ENCODE data around the gene EFCAB6.

EFCAB6 gene

DNA sequence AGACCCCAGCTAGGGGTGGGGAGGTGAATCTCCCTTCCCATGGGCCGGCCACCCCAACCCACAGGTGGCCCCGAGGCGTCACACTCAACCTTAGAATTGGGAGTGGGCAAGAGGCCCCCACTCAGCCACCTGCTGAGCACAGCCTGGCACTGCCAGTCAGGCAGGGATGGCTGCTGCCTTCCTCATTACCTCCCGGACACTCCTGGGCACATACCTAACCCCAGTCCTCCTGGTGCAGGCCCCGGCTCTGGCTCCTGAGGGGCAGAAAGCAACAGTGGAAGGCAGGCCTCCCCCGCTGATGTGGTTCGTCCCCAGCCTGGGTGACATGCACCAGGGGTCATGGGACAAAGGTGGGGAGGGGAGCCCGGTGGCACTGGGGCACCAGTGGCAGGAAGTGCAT is 296.7 kb downstream of the EFCAB6 start:
- no peak for DNase-seq

DNA sequence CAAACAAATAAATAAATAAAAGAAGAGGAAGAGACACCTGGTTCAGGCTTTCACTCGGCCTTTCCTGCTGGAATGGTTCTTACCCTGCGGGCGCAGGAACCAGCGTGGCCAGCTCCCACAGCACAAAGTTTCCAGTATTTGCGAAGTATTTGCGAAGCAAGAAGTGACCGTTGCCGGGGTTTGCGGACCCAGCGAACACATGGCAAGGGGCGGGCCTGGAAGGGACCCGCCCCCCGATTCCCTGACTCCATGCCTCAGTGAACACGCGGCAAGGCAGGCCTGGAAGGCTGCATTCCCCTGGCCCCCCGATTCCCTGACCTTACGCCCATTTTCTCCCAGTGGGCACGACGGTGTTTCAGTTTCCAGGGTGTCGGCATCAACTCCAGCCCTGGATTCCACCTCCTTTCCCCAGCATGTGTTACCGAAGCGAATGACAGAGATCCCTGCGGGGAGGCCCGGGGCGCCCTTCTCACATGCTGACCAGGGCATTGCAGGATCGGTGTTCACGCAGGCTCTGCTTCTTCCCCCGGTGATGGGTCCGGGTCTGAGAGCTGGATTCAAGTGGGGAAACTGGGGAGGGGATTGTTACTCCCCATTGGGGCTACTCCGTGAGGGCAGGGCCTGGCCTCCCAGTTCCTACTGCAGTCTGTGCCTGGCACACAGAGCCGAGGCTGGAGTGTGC is 297.5 kb downstream of the EFCAB6 start:
- no peak for DNase-seq

DNA sequence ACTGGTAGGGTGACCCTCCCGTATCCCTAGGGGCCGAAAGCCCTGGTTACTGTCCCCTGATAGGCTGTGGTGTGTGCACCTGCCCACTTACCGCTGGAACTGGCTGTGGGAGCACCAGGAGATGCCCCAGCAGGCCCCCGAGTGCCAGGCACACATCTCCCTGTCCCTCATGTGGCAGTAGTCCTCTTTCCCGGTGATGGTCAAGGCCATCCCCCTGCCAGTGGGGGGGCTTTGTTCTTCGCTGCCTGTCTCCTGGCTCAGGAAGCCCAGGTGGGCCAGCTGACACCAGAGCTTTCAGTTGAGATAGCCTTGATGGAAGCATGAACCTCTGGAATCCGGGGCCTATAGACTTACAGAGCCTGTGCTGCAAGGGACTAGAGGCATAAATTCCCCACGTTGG is 299.8 kb downstream of the EFCAB6 start:
- DNase-seq = no peak

DNA sequence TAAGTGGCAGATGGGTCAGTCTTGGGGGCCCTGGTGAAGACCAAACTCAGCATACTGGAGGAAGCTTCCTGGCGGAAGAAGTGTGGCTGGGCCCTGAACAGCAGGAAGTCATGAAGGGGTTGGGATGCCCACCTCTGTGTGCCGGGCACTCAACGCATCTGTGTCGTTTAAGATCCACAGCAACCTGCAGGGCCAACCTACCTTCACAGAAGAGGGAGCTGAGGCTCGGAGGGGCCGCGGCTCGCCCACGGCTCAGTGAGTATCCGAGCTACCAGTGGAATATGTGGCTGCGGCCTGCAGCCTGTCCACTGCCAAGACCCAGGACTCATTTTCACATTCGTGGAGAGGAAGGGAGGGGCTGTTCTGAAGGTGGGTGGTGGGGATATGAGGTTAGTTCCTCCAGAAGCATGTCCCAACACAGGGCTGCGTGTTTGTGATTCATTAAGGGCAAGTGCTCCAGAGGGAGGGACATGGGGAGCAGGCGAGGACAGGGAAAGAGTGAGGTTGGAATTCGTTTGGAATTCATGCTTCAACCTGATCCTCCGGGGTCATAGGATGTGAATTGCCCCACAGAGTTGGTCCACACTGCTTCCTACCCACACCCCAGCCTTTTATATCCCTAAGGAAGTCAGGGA is 300.7 kb downstream of the EFCAB6 start:
- DNase-seq = no peak

DNA sequence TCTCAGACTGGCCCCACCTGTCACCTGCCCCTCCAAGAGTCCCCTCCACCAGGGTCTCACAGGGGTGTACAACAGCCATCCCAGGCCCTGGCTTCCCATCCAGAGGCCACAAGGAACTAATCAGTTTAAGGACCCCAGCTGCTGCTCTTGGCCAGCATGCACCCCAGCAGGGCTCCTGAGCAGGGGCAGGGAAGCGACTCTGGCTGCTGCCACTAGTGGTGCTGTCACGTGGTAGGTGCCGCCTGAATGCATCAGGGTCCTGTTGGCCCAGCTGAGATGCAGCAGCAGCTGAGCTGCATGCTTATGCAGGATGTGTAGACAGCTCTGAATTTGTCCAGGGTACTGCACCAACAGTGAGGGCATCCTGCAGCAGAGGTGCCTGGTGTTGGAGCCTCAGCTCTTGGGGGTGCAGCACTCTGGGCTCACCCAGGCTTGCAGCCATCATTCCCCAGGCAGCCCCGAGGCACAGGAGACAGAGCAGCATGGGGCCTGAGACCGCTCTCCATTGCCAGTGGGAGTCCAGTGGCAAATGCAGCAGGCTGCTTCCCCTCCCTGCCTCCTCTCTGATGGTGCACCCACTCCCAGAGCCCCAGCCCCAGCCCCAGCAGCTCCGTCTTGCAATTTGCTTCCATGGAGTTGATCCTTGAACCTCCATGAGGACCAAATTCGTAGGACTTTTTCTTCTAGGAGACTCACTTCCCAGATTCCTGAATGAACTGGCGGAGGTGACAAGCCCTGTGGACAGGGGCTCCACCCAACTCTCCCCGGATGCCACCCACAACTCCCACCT is 301.6 kb downstream of the EFCAB6 start:
- DNase-seq = no peak

DNA sequence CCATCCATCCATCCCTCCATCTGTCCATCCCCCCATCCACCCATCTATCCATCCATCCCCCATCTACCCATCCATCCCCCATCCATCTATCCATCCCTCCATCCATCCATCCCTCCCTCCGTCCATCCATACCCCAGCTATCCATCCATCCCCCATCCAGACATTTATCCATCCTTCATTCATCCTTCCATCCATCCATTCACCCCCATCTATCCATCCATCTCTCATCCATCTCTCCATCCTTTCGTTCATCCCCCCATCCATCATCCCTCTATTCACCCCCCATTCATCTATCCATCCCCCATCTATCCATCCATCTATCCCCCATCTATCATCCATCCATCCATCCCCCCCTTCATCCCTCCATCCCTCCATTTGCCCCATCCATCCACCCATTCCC is 302.8 kb downstream of the EFCAB6 start:
- DNase-seq = no peak

DNA sequence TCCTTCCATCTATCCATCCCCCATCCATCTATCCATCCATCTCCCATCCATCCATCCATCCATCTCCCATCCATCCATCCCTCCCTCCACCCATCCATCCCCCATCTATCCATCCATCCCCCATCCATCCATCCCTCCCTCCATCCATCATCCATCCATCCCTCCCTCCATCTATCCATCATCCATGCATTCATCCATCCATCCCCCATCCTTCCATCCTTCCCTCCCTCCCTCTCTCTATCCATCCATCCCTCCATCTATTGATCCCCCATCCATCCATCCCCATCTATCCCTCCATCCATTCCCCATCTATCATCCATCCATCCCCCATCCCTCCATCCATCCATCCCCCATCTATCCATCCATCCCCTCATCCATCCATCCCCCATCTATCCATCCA is 303.6 kb downstream of the EFCAB6 start:
- no peak for DNase-seq

- DNase-seq = no peak
Observed at GRCh38 chr22:43507235-43507634, 304.9 kb downstream of the EFCAB6 start.

- DNase-seq = no peak
Observed at GRCh38 chr22:43506487-43506886, 305.6 kb downstream of the EFCAB6 start.

DNA sequence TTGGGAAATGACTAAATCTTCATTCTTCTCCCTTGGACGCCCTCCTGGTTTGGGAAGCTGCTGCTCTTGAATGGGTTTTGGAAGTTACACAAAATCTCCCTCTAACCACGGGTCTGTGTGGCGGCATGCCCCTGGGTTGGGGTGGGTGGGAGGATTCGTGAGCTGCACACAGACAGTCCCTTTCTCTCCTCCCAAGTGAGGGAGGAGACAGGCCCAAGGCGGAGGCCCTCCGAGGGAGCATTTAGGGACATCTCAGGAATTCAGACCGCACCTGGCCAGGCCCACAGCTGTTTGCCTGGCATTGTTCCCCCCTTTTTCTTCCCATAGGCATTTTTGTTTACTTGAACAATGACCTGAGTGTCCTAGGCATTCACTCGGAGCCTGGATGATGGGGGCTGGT is 306.2 kb downstream of the EFCAB6 start:
- DNase-seq = no peak

DNA sequence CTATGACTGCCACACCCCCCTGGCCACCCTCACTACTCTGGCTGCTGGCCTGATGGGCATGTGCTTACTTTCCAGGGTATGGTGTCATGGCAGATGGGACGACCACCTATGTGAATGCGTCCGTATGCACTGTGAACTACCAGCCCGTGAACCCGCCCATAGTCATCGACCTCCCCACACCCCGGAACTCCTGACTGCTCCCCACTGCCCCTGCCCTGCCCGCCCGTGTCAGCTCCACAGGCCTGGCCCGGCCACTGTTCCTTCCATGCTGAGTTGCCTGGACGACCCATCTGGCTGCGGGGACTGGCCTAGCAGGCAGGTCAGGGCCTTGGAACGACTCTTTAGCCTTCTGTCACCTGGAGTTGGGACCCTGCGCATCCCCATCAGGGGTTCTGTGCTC is 306.7 kb downstream of the EFCAB6 start:
- DNase-seq = no peak

GRCh38 chr22:43504666-43505261 is 307.3 kb downstream of the EFCAB6 start:
- no peak for DNase-seq

DNA sequence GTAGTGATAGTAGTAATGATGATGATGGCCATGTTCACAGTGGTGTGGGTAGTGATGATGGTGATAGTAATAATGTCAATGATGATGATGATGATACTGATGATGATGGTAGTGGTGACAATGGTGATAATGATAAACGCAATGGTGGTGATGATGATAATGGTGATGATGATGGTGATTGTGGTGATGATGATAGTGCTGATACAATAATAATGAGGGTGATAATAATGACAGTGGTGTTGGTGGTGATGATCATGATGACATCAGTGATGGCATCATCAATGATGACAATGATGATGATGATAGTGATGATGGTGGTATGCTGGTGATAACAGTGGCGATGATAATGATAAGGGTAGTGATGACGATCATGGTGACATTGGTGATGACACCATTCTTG is 308.0 kb downstream of the EFCAB6 start:
- no peak for DNase-seq

- DNase-seq = no peak
Observed at GRCh38 chr22:43502306-43502874, 309.7 kb downstream of the EFCAB6 start.

DNA sequence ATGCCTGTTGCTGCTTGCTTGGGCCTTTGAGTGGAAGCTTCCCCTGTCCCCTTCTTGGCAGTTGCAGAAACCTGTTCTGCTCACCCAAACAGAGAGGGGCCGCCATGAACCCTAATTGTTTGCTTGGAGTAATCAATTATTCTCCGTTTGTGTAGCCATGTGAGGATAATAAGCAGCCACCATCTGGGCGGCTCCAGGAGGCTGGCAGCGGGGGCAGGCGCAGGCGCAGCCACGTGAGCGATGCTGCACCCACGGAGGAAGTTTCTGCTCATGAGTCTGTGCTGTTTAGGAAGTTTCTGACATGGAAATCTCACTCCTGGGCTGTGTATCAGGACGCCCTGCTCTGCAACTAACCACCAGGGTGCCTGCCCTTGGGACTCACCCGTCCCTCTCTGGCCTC is 310.2 kb downstream of the EFCAB6 start:
- DNase-seq = no peak

GRCh38 chr22:43500792-43501785 is 311.0 kb downstream of the EFCAB6 start:
- no peak for DNase-seq

- DNase-seq = no peak
Observed at GRCh38 chr22:43498856-43499253, 313.2 kb downstream of the EFCAB6 start.

DNA sequence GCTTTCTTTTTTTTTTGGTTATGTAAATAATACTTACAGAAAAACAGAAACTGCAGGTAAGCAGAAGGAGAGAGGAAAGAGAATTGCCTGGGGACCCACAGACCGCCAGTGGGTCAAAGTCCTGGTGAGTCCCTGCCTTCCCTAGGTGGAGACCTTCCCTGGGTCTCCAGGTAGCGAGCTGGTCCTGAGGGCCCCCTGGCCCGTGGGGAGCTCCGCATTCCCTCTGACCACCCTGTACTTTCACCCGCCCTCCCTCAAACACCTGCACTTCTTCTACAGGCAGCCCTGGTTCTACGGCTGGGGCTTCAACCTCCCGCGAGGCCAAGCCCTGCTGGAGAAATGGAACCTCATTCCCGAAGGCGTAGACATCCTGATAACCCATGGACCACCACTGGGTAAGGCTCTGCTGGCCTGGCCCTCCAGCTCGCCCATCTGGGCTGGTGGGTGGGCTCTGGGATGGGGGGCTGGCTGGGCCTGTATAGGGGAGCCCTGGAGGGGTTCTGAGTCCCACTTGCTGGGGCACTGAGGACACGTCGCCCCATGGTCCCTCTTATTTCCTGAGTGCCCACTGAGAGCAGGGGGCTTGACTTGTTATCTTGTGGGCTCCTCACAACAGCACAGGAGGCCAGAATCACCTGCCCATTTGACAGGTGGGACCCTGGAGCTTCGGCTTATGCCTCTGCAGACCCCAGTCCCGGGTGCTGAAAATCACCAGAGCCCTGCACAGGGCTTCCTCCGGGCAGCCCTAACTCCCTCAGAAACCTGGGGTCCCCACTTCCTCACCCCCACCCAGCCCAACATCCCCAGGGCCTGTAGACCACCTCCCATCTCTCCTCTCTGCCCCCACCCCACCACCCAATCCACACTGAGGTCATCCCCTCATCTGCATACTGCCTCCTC is 313.9 kb downstream of the EFCAB6 start:
- no peak for DNase-seq

DNA sequence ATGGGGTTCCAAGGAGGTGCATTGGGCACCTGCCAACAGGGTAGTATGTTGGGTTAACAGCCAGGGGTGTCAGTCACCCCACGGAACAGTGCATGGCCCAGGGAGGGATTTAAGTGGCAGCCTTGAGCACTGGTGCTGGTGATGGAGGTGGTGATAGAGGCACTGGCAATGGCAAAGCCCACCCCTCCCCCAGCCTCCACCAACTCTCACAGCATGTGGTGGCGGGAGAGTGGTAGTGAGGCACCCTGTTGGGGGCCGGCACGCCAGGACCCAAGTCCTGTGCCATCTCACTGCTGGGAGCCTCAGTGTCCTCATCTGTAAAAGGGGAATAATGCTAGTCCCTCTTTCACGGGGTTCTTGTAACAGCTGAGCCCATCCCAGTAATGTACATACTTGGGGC is 318.8 kb downstream of the EFCAB6 start:
- no peak for DNase-seq

DNA sequence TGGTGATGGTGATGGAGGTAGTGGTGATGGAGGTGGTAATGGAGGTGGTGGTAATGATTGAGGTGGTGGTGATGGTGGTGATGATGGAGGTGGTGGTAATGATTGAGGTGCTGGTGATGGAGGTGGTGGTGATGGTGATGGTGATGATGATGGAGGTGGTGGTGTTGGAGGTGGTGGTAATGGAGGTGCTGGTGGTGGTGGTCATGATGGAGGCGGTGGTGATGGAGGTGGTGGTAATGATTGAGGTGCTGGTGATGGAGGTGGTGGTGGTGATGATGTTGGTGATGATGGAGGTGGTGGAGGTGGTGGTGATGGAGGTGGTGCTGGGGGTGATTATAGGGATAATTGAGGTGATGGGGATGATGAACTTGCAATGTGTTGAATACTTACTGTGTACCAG is 320.4 kb downstream of the EFCAB6 start:
- no peak for DNase-seq

DNA sequence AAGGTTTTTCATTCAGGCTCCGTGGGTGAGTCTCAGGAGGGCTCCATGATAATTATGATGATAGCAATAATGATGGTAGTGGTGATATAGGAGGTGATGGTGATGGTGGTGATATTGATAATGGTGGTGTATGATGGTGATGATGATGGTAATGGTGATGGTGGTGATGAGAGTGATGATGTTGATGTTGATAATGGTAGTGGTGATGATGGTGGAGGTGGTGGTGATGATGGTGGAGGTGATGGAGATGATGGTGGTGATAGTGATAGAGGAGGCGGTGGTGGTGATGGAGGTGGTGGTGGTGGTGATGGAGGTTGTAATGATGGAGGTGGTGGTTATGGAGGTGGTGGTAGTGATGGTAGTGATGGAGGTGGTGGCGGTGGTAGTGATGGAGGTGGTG is 320.9 kb downstream of the EFCAB6 start:
- DNase-seq = no peak
